ENCODE results near the gene SLC19A2.

Gene SLC19A2

GRCh38 chr1:169426174-169426705 lies 59.5 kb downstream of the SLC19A2 start:
- no peak for DNase-seq (ENCODE audit: low spot score)
- TF ChIP-seq CTCF (conservative IDR thresholded peaks at IDR 0.05; ENCODE audit: low read depth), result no peak
- H3K27ac ChIP-seq, result no peak overlapping the region
- ChIA-PET POLR2A (ENCODE audit: low non-redundant PET) (no interaction called here), CTCF (interaction anchor here (1.2 kb wide), 1 partner anchor 40 kb away, joined by 4 read pairs; no protein-coding TSS in a partner anchor)

- ChIA-PET POLR2A (ENCODE audit: low non-redundant PET) (no interaction called here), CTCF (no interaction called here)
- no peak overlapping the region for H3K27ac ChIP-seq
- no peak for DNase-seq (ENCODE audit: low spot score)
- TF ChIP-seq CTCF (conservative IDR thresholded peaks at IDR 0.05; ENCODE audit: low read depth), result no peak
Measured at GRCh38 chr1:169421309-169421708, 64.4 kb downstream of the SLC19A2 start.

GRCh38 chr1:169414952-169415351 lies 70.8 kb downstream of the SLC19A2 start:
- DNase-seq (ENCODE audit: low spot score), result no peak
- no peak for TF ChIP-seq CTCF (conservative IDR thresholded peaks at IDR 0.05; ENCODE audit: low read depth)
- ChIA-PET POLR2A (ENCODE audit: low non-redundant PET) (no interaction called here), CTCF (no interaction called here)
- no peak overlapping the region for H3K27ac ChIP-seq
